ENCODE measurements around the gene TEAD4. TPM values are rescaled to one million over a fixed set of nuclear protein-coding genes. Genes with fewer than 3 reads are reported as not detected.
A peak's percentile ranks its signal among the peaks of the same experiment; 100 is the strongest.

The TEAD4 gene
- total RNA-seq, 1 donor from 2014 or later, result 8.8 TPM

- peaks cover 7% of the 10 kb centered on the region for H3K4me1 ChIP-seq
- peaks cover 10% of the 10 kb centered on the region for H3K27me3 Mint-ChIP-seq (ENCODE audit: insufficient read depth, low read depth)
- H3K4me1 Mint-ChIP-seq, result peaks cover 24% of the 10 kb centered on the region
- no peaks in the 10 kb centered on the region for H3K36me3 ChIP-seq
- no peak overlapping the region for H3K4me2 ChIP-seq
- no peaks in the 10 kb centered on the region for H3K9me3 ChIP-seq (ENCODE audit: low read depth)
- H3K27ac ChIP-seq, result no peak overlapping the region
- no peak for DNase-seq (ENCODE audit: low spot score)
- H3K27ac Mint-ChIP-seq, result peak overlapping the region; percentile 69
- H3K36me3 Mint-ChIP-seq, result peaks cover 1% of the 10 kb centered on the region
- no peak overlapping the region for H3K9ac ChIP-seq
- H3F3A ChIP-seq (ENCODE audit: low read depth), result peaks cover 12% of the 10 kb centered on the region
- H3K27me3 ChIP-seq, result no peaks in the 10 kb centered on the region
- no peak overlapping the region for H3K4me3 ChIP-seq
- no peaks in the 10 kb centered on the region for H3K79me2 ChIP-seq (ENCODE audit: low read depth)
- H3K9me3 Mint-ChIP-seq, result no peaks in the 10 kb centered on the region
- H2AFZ ChIP-seq (replicated peaks), result no peak overlapping the region
- no peaks in the 10 kb centered on the region for H4K20me1 ChIP-seq (ENCODE audit: low read depth)
- no peak overlapping the region for H3K4me3 Mint-ChIP-seq
- TF ChIP-seq EZH2phosphoT487 (IDR thresholded peaks at IDR 0.05) (no peak), CTCF (IDR thresholded peaks at IDR 0.05) (no peak), EZH2 (IDR thresholded peaks at IDR 0.05) (no peak)
Measured at GRCh38 chr12:3046441-3047200, 87.4 kb downstream of the TEAD4 start.

DNA sequence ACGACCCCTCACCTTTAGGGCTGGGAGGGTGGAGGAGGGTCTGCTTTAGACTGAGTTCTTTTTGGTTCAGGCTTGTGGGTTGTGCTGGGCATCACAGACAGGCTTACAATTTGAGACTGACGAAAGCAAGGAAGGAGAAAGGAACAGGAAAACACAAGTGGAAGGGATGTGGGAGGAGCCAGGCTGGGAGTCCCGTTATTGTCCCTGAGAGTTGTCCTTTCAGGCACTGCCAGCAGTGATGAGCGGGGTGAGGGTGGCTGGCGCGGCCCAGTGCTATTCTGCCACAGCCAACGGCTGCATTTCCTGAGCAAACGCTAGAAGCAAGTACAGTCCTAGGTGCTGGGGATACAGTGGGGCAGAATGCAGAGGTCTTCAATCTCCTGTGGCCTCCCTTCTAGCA is 88.8 kb downstream of the TEAD4 start:
- Histone ChIP-seq H3K4me2 (peak overlapping the region; percentile 42), H4K20me1 (ENCODE audit: low read depth) (no peaks in the 10 kb centered on the region), H3K9me3 (ENCODE audit: low read depth) (no peaks in the 10 kb centered on the region), H3K27ac (no peak overlapping the region), H2AFZ (replicated peaks) (peak overlapping the region; percentile 55), H3K79me2 (ENCODE audit: low read depth) (no peaks in the 10 kb centered on the region), H3K27me3 (no peaks in the 10 kb centered on the region), H3K4me1 (peaks cover 7% of the 10 kb centered on the region), H3K9ac (no peak overlapping the region), H3K36me3 (no peaks in the 10 kb centered on the region), H3K4me3 (no peak overlapping the region), H3F3A (ENCODE audit: low read depth) (peaks cover 12% of the 10 kb centered on the region)
- no peak for TF ChIP-seq EZH2 (IDR thresholded peaks at IDR 0.05)
- TF ChIP-seq CTCF (IDR thresholded peaks at IDR 0.05), result no peak
- no peak for TF ChIP-seq EZH2phosphoT487 (IDR thresholded peaks at IDR 0.05)
- H3K36me3 Mint-ChIP-seq, result peaks cover 1% of the 10 kb centered on the region
- H3K9me3 Mint-ChIP-seq, result no peaks in the 10 kb centered on the region
- H3K4me3 Mint-ChIP-seq, result no peak overlapping the region
- DNase-seq (ENCODE audit: low spot score), result no peak
- H3K27me3 Mint-ChIP-seq (ENCODE audit: insufficient read depth, low read depth), result peaks cover 4% of the 10 kb centered on the region
- peaks cover 19% of the 10 kb centered on the region for H3K4me1 Mint-ChIP-seq
- peak overlapping the region; percentile 76 for H3K27ac Mint-ChIP-seq

- Mint-ChIP-seq H3K9me3 (no peaks in the 10 kb centered on the region), H3K27ac (no peak overlapping the region), H3K4me1 (peaks cover 19% of the 10 kb centered on the region), H3K36me3 (peaks cover 1% of the 10 kb centered on the region), H3K4me3 (no peak overlapping the region), H3K27me3 (ENCODE audit: insufficient read depth, low read depth) (no peaks in the 10 kb centered on the region)
- H4K20me1 ChIP-seq (ENCODE audit: low read depth), result no peaks in the 10 kb centered on the region
- no peak overlapping the region for H3K9ac ChIP-seq
- no peak overlapping the region for H3K4me3 ChIP-seq
- H3K4me2 ChIP-seq, result no peak overlapping the region
- no peaks in the 10 kb centered on the region for H3K79me2 ChIP-seq (ENCODE audit: low read depth)
- DNase-seq (ENCODE audit: low spot score), result no peak
- peaks cover 12% of the 10 kb centered on the region for H3F3A ChIP-seq (ENCODE audit: low read depth)
- peaks cover 7% of the 10 kb centered on the region for H3K4me1 ChIP-seq
- no peaks in the 10 kb centered on the region for H3K9me3 ChIP-seq (ENCODE audit: low read depth)
- no peak overlapping the region for H3K27ac ChIP-seq
- no peaks in the 10 kb centered on the region for H3K36me3 ChIP-seq
- no peak overlapping the region for H2AFZ ChIP-seq (replicated peaks)
- TF ChIP-seq EZH2 (IDR thresholded peaks at IDR 0.05), result no peak
- no peak for TF ChIP-seq CTCF (IDR thresholded peaks at IDR 0.05)
- no peak for TF ChIP-seq EZH2phosphoT487 (IDR thresholded peaks at IDR 0.05)
- no peaks in the 10 kb centered on the region for H3K27me3 ChIP-seq
Measured at GRCh38 chr12:3048540-3048939, 89.3 kb downstream of the TEAD4 start.

Measured in neural progenitor cell (in vitro differentiated cells).